Heart left ventricle (tissue), 13 donors: ENCODE measurements around the gene OSBP2.

Experiments used
- CTCF ChIP-seq, 12 donors: fragments of 200-600 bp; sonication (generic) in 4 of 12; IDR thresholded peaks; one replicate each; pipeline versions ENCODE4 v1.5.0 to v1.8.0; 2018 to 2022; ENCODE audit warnings: antibody characterized with exemption in 12 of 12, mild to moderate bottlenecking in 5 of 12
- POLR2A ChIP-seq, 2 donors: fragments of 450-650 bp; IDR thresholded peaks; one replicate each; pipeline ENCODE4 v1.6.1; 2017; ENCODE audit warnings: antibody characterized with exemption in 2 of 2, mild to moderate bottlenecking in 2 of 2, moderate library complexity in 2 of 2
- donor health status: ischemic (EF 13 %, LVEDD 7.1; RV severe dilation, severe dysfunction).
- donor health status: DM: no; HTN: yes; CAD: no.
- donor health status: DM: no; HTN: no; CAD: no.
- donor health status: ischemic (EF 25% LVEDD 6.9; RV normal size, moderate dysfunction).
- donor health status: ischemic (EF 25% LVEDD 5.7; RV mildly dilated, moderate dysfunction).
- donor health status: ischemic (EF 35%, LVEDD 5.7; RV mildly dilated, moderate dysfunction).
- donor health status: nonischemic (EF 11% LVEDD 7.7; RV severe dilation, severe dysfunction).
- donor health status: DM: yes; HTN: yes; CAD: no.
- donor health status: PGD.
- donor health status: ischemic (EF 29% LVEDD 5.4; RV normal size, mild dysfunction).
- donor health status: nonischemic (EF 23%, LVEDD 6.1; RV moderate dilation, normal function).

- TF ChIP-seq CTCF (IDR thresholded peaks at IDR 0.05) (no peak), POLR2A (IDR thresholded peaks at IDR 0.05) (no peak)
Measured at GRCh38 chr22:30873661-30874060, 179.0 kb downstream of the OSBP2 start.
